Urinary bladder (tissue), 4 donors: ENCODE data around the gene ACE2. TPM values are rescaled to one million over a fixed set of nuclear protein-coding genes. Genes with fewer than 3 reads are reported as not detected.

Source experiments
- DNase-seq: peaks from one replicate; pipeline ENCODE4 v3.0.0-alpha.2; 2015; ENCODE audit errors: extremely low spot score
- H3K27ac ChIP-seq: one replicate; pipeline ENCODE4 v1.5.1; 2013; ENCODE audit warnings: low read depth, mild to moderate bottlenecking, moderate library complexity
- H3K36me3 ChIP-seq: one replicate; pipeline ENCODE4 v1.6.1; 2013; ENCODE audit warnings: mild to moderate bottlenecking, moderate library complexity; ENCODE audit not compliant: insufficient read depth
- H3K4me1 ChIP-seq: one replicate; pipeline ENCODE4 v1.6.1; 2013; ENCODE audit warnings: mild to moderate bottlenecking, moderate library complexity; ENCODE audit not compliant: insufficient read depth
- H3K4me3 ChIP-seq: one replicate; pipeline ENCODE4 v1.5.1; 2013; ENCODE audit warnings: low read depth, low read length
- WGBS: extraction: QIAGEN DNeasy Blood & Tissue Kit; methylation state at CpG from one replicate; pipeline ENCODE4 v1.1.7; 2013; 5-methylcytosine and 5-hydroxymethylcytosine counted together
- polyA plus RNA-seq: library from polyadenylated mRNA; stranded (reverse); fragments of 200-250 nt; gene quantifications from one replicate; pipeline ENCODE4 v1.2.3, GENCODE V29; 2013
- total RNA-seq: library from RNA; depleted of rRNA; stranded (reverse); fragments of >200 nt; gene quantifications from one replicate; pipeline ENCODE4 v1.2.3, GENCODE V29; 2014
- donor health status: healthy with polysubstance abuse.
- donor health status: healthy.

The ACE2 gene
- total and polyA plus RNA-seq, 2 donors, result 0.37 to 2.1 TPM

GRCh38 chrX:15605226-15605625 lies 4.5 kb upstream of the ACE2 start:
- H3K4me3 ChIP-seq, result no peak overlapping the region
- WGBS, result 94% methylated on average over 1 of the region's 1 CpG
- DNase-seq, result no peak
- no peaks in the 10 kb centered on the region for H3K4me1 ChIP-seq
- no peaks in the 10 kb centered on the region for H3K36me3 ChIP-seq
- no peak overlapping the region for H3K27ac ChIP-seq

GRCh38 chrX:15602761-15603160 lies 2.0 kb upstream of the ACE2 start:
- WGBS, result 82% methylated on average over 5 of the region's 5 CpGs
- Histone ChIP-seq H3K27ac (no peak overlapping the region), H3K36me3 (no peaks in the 10 kb centered on the region), H3K4me3 (no peak overlapping the region), H3K4me1 (no peaks in the 10 kb centered on the region)
- DNase-seq, result no peak

GRCh38 chrX:15601932-15602331 lies 1.2 kb upstream of the ACE2 start:
- 87% methylated on average over 3 of the region's 3 CpGs for WGBS
- Histone ChIP-seq H3K4me1 (no peaks in the 10 kb centered on the region), H3K36me3 (no peaks in the 10 kb centered on the region), H3K4me3 (no peak overlapping the region), H3K27ac (no peak overlapping the region)
- DNase-seq, result no peak

GRCh38 chrX:15600049-15600448 lies 711 bp downstream of the ACE2 start:
- Histone ChIP-seq H3K4me1 (no peaks in the 10 kb centered on the region), H3K36me3 (no peaks in the 10 kb centered on the region), H3K27ac (no peak overlapping the region), H3K4me3 (no peak overlapping the region)
- DNase-seq, result no peak

GRCh38 chrX:15599461-15599860 lies 1.3 kb downstream of the ACE2 start:
- no peak for DNase-seq
- Histone ChIP-seq H3K4me1 (no peaks in the 10 kb centered on the region), H3K27ac (no peak overlapping the region), H3K36me3 (no peaks in the 10 kb centered on the region), H3K4me3 (no peak overlapping the region)
- 92% methylated on average over 4 of the region's 4 CpGs for WGBS

- Histone ChIP-seq H3K4me3 (no peak overlapping the region), H3K36me3 (no peaks in the 10 kb centered on the region), H3K4me1 (no peaks in the 10 kb centered on the region), H3K27ac (no peak overlapping the region)
- no peak for DNase-seq
- WGBS, result 45% methylated on average over 3 of the region's 3 CpGs
Observed at GRCh38 chrX:15598026-15598425, 2.7 kb downstream of the ACE2 start.

GRCh38 chrX:15594371-15594770 lies 6.4 kb downstream of the ACE2 start:
- no peak overlapping the region for H3K4me3 ChIP-seq
- WGBS, result 56% methylated on average over 2 of the region's 2 CpGs
- H3K4me1 ChIP-seq, result no peaks in the 10 kb centered on the region
- no peaks in the 10 kb centered on the region for H3K36me3 ChIP-seq
- DNase-seq, result no peak
- H3K27ac ChIP-seq, result no peak overlapping the region

- peak overlapping the region; percentile 6 for H3K27ac ChIP-seq
- WGBS, result 37% methylated on average over 5 of the region's 5 CpGs
- no peaks in the 10 kb centered on the region for H3K4me1 ChIP-seq
- DNase-seq, result no peak
- H3K4me3 ChIP-seq, result no peak overlapping the region
- no peaks in the 10 kb centered on the region for H3K36me3 ChIP-seq
Observed at GRCh38 chrX:15579778-15580747, 20.7 kb downstream of the ACE2 start.

- H3K27ac ChIP-seq, result no peak overlapping the region
- no peak for DNase-seq
- H3K4me3 ChIP-seq, result no peak overlapping the region
- no peaks in the 10 kb centered on the region for H3K36me3 ChIP-seq
- H3K4me1 ChIP-seq, result no peaks in the 10 kb centered on the region
- 37% methylated on average over 1 of the region's 1 CpG for WGBS
Observed at GRCh38 chrX:15576019-15576418, 24.7 kb downstream of the ACE2 start.

- Histone ChIP-seq H3K27ac (no peak overlapping the region), H3K4me3 (no peak overlapping the region), H3K36me3 (no peaks in the 10 kb centered on the region), H3K4me1 (no peaks in the 10 kb centered on the region)
- DNase-seq, result no peak
- 72% methylated on average over 2 of the region's 2 CpGs for WGBS
Observed at GRCh38 chrX:15574017-15574416, 26.7 kb downstream of the ACE2 start.

- no peaks in the 10 kb centered on the region for H3K36me3 ChIP-seq
- no peaks in the 10 kb centered on the region for H3K4me1 ChIP-seq
- DNase-seq, result no peak
- no peak overlapping the region for H3K4me3 ChIP-seq
- WGBS, result 15% methylated on average over 1 of the region's 1 CpG
- no peak overlapping the region for H3K27ac ChIP-seq
Observed at GRCh38 chrX:15570145-15570544, 30.6 kb downstream of the ACE2 start.

- H3K36me3 ChIP-seq, result no peaks in the 10 kb centered on the region
Observed at GRCh38 chrX:15567886-15568616, 32.7 kb downstream of the ACE2 start.

GRCh38 chrX:15567267-15567666 lies 33.5 kb downstream of the ACE2 start:
- 68% methylated on average over 1 of the region's 1 CpG for WGBS

More at GRCh38 chrX:15567886-15568616, 32.7 kb downstream of the ACE2 start:
- no peaks in the 10 kb centered on the region for H3K4me1 ChIP-seq
- WGBS, result 47% methylated on average over 7 of the region's 7 CpGs
- no peak overlapping the region for H3K27ac ChIP-seq
- no peak overlapping the region for H3K4me3 ChIP-seq
- DNase-seq, result no peak

GRCh38 chrX:15566244-15566643 lies 34.5 kb downstream of the ACE2 start:
- no peaks in the 10 kb centered on the region for H3K36me3 ChIP-seq
- DNase-seq, result no peak
- 71% methylated on average over 1 of the region's 1 CpG for WGBS

More at GRCh38 chrX:15567267-15567666, 33.5 kb downstream of the ACE2 start:
- H3K4me3 ChIP-seq, result no peak overlapping the region
- H3K36me3 ChIP-seq, result no peaks in the 10 kb centered on the region
- H3K27ac ChIP-seq, result no peak overlapping the region
- no peaks in the 10 kb centered on the region for H3K4me1 ChIP-seq
- no peak for DNase-seq

More at GRCh38 chrX:15566244-15566643, 34.5 kb downstream of the ACE2 start:
- no peak overlapping the region for H3K4me3 ChIP-seq
- no peaks in the 10 kb centered on the region for H3K4me1 ChIP-seq
- no peak overlapping the region for H3K27ac ChIP-seq
